GM19025 (cell line): ENCODE results near the gene TUBB1.
A peak's percentile ranks its signal among the peaks of the same experiment; 100 is the strongest.
"Not testable (repeated sequence)": the region's sequence is repeated elsewhere in the genome, so short reads cannot be mapped to it uniquely, and the experiment has no call there.

ENCODE experiments used
- ATAC-seq: cut with Tn5 transposase; IDR thresholded peaks from one replicate; pipeline ENCODE4 v1.9.1; 2021; ENCODE audit warnings: mild to moderate bottlenecking, low read depth, moderate library complexity; ENCODE audit not compliant: unreplicated experiment

Gene TUBB1

DNA sequence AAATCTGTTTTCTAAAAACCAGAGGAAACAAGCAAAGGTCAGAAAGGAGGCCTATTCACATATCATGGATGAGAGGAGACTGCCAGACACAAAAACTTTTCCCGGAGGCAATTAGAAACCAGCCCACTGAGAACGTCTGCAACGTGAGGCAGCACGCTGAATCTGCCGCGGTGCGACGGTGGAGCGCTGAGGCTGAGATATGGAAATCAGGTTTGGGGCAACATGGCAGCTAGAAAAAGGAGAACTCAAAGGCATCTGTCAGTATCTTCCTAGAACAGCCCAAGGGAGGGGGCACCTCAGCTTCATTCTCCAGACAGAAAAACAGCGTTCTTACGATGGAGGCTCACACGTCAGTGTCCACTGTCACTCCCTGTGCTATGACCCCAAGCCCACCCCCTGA is 18.2 kb downstream of the TUBB1 start:
- no peak for ATAC-seq

DNA sequence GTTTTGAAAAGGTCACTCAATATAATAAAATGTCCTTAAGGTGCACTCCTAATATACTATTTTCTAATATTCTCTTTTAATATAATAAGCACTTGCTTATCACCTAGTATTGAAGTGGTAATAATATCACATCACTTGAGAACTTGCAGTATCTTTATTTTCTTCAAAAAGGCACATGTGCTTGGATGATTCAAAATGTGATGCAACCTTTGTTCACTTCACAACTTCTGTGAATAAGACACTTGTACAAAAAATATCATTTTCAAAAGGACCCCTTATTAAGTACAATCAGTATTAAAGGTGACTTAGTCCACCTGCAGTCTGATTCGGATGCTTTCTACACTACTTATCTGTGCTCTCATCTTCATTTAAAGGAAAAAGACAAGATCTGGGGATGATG is 20.0 kb downstream of the TUBB1 start:
- no peak for ATAC-seq

DNA sequence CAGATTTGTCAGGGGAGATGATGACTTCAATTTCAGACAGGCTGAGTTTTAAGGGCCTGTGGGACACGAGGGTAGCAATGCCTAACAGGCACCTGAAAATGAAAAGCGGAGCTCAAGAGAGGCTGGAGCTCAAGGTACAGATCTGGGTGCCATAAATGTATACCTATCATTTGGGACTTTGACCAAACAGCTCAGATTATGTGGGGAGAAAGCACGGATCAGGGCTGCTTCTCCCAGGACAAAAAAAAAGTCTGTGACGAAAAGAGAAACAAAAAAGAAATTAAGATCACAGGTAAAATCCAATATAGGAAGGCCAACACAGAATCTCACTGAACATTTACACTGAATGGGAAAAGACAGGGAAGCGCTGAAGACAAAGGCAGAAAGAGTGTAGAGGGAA is 21.4 kb downstream of the TUBB1 start:
- no peak for ATAC-seq

DNA sequence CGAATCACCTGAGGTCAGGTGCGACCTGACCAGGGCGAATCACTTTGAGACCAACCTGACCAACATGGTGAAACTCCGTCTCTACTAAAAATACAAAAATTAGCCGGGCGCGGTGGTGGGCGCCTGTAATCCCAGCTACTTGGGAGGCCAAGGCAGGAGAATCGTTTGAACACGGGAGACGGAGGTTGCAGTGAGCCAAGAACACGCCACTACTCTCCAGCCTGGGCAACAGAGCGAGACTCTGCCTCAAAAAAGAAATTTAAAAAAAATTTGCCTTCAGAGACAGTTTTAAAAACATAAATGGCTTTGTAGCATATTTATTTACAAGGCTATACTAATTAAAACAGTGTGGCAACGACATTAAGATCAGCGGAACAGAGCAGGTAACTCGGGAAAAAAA is 22.3 kb downstream of the TUBB1 start:
- ATAC-seq: not testable (repeated sequence)

DNA sequence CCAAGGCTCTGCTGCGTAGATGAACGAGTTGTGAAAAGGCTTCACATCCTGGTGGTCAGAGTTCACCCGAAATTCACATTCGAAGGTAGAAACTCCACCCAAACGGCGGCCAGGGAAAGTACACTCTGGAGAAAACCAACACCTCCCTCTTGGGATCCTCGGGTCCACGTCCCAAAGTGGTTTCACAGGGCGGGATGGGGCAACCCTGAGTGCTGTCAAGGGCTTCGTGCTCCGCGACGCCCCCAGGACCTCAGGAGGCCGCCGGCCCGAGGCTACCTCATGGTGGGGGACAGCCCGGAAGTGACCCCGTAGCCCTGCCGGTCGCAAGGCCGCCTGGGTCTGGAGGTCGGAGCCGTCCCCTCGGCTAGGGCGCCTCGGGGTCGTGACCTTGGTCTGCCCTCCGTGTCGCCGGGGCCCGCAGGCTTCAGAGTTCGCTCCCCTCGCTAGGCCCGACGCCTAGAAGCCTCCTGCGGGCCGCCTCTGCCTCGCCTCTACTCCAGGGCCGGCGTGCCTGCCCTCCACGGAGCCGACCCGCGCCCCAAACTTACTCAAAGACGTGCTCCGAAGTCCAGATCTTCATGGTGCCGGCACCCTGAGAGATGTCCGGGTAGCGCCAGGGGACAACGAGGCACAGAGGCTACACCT is 23.0 kb downstream of the TUBB1 start, which contains the start of gene PRELID3B:
Gene PRELID3B, minus strand, starts transcription at position 636 of the 645 bp plus-strand sequence. Its CDS starts 56 bp downstream, at position 580.
- ATAC-seq: peak; percentile 24

- peak; percentile 93 for ATAC-seq
Measured at GRCh38 chr20:59042796-59043631, 23.8 kb downstream of the TUBB1 start.

- ATAC-seq: no peak
Measured at GRCh38 chr20:59043698-59044097, 24.5 kb downstream of the TUBB1 start.

- no peak for ATAC-seq
Measured at GRCh38 chr20:59044295-59044694, 25.1 kb downstream of the TUBB1 start.

- ATAC-seq: no peak
Measured at GRCh38 chr20:59044796-59045195, 25.6 kb downstream of the TUBB1 start.

GRCh38 chr20:59046862-59047261 is 27.6 kb downstream of the TUBB1 start:
- no peak for ATAC-seq

DNA sequence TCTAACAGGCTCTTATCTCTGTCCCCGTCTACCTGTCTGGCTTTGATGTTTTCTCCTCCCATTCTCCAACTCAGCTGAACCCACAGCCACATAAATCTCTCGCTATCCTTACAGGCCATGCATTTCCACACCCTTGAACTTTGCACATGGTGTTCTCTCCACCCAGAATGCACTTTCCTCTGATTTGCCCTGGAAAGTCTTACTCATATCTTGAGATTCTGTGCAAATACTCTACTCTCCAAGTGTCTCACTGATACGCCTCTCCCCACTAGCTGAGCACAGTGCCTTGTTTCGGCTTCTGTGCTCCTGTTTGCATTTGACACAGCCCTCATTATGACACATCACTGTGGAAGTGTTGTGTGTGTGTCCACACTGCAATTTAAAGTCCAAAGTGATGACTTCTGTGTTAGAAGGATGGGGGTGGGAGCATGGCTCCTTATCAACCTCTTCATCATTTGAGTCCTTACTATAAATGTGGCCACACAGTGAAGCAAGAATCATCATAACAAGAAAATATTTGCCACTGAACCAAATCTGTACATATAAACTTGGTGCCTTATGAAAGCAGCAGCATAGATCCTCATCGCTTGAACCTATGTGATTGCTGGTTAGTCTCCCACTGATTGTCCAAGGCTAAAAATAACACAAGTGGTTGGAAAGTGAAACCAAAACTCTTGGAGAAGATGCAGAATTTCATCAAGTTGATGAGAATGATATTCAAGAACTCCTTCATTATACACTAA is 28.9 kb downstream of the TUBB1 start:
- ATAC-seq: no peak

GRCh38 chr20:59048681-59049030 is 29.4 kb downstream of the TUBB1 start:
- ATAC-seq: no peak

DNA sequence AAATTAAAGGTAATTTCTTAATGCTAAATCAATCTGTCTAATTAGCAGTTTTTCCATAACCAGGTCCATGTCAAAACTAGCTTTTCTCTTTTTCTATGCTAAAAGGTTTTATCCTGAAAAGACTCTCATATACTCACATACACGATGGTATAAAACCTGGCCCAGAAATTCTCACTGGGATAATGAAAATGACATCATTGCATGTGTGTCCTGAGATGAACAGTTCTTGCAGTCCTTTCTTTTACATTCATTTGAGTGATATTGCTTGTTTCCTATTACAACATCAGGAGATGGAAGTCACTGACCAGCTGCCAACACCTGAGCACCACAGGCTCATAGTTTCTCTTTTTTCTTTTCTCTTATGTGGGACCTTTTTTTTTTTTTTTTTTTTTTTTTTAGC is 31.2 kb downstream of the TUBB1 start:
- ATAC-seq: no peak

DNA sequence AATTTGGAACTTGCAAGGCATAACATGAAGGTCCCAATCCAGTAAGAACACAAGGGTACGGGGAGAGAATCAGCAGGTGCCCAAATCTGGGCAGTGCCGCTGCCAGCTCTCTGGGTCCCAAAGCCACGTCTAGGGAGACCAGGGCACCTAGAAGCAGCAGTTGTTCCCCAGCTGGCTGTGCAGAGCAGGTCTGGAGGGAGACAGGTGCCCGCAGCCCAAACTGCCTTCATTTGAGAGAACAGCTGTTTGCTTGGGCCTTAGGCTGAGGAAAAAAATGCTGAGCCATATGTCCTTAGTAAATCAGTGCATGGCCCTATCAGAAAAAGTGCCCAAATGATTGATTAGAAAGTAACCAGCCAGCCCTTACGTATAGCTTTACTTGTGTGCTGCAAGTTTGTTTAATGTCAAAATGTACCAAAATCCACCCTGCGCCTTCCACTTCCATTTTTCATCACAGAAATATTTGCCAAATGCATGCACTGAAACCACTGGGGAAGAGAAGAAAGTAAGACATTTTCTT is 32.5 kb downstream of the TUBB1 start:
- no peak for ATAC-seq

GRCh38 chr20:59055302-59055701 is 36.1 kb downstream of the TUBB1 start:
- ATAC-seq: no peak

DNA sequence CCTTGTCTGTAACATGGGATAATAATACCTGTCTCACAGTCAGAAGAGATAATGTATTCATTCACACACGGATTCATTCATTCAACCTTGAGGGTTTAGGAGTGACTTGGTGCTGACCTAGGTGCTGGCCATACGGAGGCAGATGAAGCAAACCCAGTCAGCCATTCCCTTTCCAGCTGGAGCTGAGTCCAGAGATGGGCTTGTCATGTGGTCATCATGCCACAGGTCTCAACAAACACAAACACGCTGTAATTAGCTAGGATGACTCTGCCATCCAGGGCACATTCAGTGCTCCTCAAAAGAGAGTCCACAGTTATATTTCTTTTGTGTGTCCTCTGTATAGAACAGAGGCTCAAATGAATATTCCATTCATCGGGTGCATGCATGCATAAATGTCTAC is 42.9 kb downstream of the TUBB1 start:
- no peak for ATAC-seq

DNA sequence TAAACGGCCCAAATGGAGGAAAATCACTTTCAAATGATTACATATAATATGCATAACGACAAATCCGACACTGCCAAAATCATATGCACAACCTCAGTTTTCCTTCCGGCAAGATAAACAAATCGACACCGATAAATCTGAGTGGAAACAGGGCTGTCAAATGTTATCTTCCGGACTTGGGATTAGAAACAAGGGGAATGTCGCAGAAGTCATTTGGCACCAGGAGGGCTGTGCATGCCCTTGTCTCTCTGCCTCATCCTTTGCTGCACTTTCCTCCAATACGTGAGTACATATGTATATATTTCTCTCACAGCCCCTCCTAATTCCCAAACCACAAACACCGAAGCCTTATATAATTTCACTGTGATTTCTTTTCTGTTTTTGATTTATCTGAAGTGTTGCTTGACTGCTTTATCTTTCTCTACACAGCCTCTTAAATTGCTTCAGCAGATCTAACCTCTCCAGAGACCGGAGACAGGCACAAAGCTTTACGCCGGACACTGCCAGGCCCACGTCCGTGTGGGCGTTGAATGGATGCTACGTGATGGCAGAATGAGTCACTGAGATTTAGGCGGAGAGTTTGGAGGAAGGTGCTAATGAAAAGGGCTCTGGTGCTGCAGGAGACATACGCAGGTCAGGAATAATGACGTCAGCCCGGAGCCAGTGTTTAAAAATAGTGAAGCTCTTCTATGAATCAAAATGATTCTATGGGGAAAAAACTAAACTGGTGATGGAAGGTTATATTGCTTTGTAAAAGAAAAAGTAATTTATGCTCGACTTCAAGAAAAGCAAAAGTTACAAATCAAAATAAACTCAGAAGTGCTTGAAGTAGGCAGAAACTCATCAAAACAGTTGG is 44.4 kb downstream of the TUBB1 start:
- no peak for ATAC-seq

DNA sequence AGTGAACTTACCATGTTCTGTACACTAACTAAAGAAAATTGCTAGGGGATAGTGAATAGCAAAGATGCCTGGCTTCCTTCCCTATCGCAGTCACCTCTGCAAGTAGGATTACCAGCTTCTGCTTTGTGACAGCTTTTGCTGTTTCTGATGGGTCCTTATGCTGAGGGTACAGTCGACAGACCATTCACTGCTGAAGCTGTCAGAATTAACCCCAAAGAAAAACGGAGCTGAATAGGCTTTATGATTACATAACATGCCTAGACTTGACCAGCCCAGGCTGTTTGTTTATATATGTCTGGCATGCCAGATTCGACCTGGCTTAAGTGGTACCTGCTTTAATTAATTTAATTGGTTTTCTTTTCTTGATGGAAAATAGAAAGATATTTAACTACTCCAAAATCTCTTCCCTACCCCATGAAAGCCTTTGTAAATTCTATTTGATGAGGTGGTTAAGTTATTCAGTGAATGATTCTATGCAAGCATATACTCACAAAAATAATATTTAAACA is 45.0 kb downstream of the TUBB1 start:
- no peak for ATAC-seq

DNA sequence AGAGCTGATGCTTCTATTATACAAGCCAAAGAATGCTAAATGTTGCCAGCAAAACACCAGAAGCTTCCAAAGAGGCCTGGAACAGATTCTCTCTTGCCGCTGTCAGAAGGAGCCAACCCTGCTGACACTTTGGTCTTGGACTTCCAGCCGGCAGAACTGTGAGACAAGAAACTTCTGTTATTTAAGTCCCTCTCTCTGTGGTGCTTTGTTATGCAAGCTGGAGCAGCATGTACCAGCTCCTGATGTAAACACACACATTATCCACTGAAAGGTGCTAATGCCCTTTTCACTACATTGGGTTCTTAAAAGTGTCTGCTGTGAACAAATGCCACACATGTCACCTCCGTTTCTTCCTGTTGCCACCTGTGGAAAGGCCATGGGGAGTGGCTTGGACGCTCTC is 49.3 kb downstream of the TUBB1 start:
- ATAC-seq: no peak

GRCh38 chr20:59069026-59069425 is 49.8 kb downstream of the TUBB1 start:
- no peak for ATAC-seq
